ENCODE data around the gene CFAP90.

Gene CFAP90

DNA sequence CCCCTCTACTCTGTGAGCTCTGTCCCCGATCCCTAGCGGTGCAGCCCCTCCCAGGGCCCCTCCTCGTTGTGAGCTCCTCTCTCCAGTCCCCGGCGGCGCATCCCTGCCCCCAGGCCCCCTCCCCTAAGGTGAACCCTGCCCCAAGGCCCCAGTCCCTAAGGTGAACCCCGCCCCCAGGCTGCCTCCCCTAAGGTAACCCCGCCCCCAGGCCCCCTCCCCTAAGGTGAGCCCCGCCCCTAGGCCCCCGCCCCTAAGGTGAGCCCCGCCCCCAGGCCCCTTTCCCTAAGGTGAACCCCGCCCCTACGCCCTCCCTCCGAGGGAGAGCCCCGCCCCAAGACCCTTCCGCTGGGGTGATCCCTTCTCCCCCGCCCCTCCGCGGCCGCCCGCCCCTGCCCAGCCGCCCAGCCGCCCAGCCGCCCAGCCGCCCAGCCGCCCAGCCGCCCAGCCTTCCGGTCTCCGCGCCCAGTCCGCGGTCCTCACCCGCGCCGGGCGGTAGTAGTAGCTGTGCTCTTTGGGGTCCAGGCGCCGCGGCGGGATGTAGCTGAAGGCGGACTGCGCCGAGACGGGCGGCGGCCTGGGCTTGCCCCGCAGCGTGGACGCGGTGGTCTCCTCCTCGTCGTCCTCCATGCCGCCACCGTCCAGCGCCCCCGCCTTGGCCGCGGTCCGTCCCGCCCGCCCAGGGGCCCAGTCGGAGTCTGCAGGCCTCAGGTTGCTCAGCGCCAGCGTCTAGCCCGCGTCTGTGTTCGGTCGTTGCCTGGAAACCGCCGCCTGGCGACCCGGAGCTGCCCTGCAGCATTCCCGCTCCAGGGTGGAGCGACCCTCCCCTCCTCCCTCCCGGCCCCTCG, at the start of gene CFAP90:
TSS of gene CFAP90 (minus strand) at position 739 of the 845 bp plus-strand sequence. CDS start at position 627, 112 bp downstream.
- DNase-seq = peak; percentile 13

GRCh38 chr5:7897014-7897600, 46.2 kb upstream of the CFAP90 start:
- DNase-seq = peak; percentile 25

DNA sequence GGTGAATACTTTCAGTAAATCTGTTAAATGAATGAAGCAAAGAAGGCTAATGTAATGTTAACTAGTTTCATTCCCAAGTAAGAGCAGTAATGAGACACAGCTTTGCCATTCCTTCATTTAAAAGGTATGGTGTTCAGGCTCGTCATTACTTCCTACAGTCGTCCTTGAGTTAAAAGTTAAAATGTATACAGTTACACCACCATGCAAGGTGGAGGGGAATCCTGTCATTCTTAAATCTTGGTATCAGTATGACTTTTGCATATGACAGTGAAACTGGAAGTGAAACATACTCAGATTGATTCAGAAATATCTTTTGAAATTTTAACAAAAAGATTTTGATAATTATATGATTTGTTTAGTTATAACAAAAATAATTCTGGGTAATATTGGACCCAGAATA, 43.9 kb upstream of the CFAP90 start:
- no peak for DNase-seq

- no peak for DNase-seq
Measured at GRCh38 chr5:7894439-7894838, 43.5 kb upstream of the CFAP90 start.

DNA sequence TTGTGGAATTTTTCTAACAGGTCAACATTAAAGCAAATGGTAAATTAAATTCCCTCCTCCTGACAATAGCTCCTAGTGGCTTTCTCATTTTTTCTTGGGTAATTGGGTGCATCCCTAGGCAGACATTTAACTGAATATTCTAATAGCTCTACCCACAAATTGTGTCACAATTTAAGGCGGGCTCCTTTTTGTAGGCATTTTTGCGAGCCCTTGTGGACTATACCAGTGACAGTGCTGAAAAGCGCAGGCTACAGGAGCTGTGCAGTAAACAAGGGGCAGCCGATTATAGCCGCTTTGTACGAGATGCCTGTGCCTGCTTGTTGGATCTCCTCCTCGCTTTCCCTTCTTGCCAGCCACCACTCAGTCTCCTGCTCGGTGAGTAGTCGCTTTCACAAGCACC, 38.0 kb upstream of the CFAP90 start:
- DNase-seq = no peak

DNA sequence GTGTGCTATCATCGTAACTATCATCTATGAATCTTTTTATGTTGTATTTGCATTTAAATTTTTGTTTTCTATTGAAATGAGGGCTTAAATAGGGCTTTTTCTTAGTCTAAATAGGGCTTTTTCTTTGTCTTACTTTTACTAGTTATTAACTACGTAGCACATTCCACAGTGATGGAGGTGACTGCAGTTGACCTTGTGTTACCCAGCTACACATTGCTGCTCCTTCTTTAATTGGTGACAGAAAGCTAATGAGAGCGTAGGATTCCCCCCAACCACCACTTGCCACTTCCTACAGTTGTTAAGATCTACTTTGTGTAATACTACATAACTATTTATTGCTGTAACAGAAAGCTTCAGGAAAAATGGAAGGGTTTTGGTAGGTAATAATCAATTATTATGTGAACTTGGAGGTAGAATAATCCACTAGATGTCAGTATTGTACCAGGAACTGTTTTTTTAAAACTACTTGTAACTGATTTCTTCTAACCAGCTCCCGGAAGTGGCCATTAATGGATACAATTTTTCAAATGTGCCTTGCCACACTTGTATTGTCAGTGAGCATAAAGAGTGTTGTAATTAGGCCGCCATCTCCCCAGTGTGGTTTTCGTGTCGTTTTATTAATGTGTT, 36.0 kb upstream of the CFAP90 start:
- peak; percentile 40 for DNase-seq

DNA sequence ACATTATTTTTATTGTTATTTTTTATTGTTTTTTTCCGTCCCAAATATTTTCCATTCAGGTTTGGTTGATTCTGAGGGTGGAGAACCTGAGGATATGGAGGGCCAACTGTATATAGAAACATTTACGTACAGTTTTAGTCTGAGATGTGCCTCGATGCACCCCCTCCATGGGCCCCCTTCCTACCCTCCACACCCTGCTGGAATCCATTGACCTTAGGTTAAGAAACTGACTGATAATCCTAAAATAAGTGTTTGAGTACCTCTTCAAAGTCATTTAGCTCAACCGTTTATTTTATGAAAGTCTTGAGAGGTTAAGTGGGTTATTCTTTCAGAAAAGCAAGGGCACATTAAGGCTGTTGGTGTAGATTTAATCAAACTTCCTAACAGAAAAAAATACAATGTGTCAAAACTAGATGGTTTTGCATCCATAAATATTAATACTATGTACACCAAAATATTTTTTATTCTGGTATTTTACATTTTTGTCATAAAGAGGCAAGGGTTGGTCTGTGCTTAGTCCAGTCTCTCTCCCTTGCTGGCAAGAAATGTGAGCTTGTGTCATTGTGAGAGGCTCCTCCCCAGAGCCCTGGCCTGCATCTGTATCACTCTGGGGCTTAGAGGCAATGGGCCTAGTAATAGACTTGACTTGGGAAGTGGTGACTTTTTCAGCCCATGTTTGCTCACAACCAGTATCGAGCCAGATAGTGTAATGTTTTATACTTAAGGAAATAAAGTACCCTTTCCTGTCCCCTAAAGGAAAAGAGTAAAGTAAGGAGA, 33.7 kb upstream of the CFAP90 start:
- no peak for DNase-seq

- DNase-seq = no peak
Measured at GRCh38 chr5:7882926-7883325, 32.0 kb upstream of the CFAP90 start.

GRCh38 chr5:7881816-7882215, 30.9 kb upstream of the CFAP90 start:
- no peak for DNase-seq

DNA sequence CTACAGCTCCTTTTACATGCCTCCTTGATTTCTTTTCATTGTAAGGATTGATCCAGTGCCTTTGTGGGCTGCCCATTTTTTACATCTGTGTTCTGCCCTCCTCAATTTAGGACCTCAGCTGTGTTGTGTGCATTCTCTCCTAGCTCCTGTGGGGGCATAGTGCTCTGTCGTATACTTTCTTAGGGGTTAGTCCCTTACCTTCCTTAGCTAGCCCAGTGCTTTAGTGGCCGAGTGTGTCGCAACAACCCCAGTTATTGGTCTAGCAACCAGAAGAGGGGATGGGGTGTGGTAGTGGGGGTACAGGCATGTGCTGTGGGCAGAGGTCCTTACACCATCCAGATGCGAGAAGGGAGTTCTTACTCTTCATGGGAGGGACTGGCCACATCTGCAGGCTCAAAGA, 30.2 kb upstream of the CFAP90 start:
- no peak for DNase-seq

DNA sequence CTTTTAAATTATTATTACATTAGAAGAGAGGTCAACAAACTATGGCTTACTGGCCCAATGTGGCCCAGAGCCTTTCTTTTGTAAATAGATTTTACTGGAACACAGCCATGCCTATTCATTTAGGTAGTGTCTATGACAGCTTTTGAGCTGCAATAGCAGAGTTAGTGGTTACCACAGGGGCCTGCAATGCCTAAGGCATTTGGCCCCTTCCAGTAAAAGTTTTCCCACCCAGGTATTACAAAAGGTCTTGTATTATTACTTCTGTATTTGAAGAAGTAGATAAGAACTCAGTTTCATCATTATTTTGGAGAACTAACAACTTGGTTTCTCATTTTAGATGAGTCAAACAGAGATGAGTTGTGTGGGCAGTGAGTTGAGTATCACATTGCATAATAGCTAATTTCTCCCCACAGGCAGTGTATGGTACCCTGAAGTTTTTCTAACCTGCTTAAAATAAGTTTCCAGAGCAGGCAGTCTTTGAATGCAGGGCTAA, 27.5 kb upstream of the CFAP90 start:
- DNase-seq = peak; percentile 38

DNA sequence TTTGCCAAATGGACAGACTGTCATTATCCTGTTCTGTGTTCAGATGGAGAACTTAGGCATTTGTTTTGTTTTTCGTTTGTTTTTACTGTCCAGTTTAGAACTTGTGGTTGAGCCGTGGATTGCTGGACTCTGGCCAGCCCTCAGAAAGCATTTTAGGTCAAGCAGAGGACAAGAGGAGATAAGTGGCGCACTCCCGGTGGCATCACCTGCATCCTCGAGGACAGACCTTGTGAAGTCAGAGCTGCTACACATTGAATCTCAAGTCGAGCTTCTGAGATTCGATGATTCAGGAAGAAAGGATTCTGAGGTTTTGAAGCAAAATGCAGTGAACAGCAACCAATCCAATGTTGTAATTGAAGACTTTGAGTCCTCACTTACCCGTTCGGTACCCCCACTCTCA, 26.9 kb upstream of the CFAP90 start:
- DNase-seq = no peak

- DNase-seq = peak; percentile 47
Measured at GRCh38 chr5:7876867-7877266, 25.9 kb upstream of the CFAP90 start.

GRCh38 chr5:7875151-7875550, 24.2 kb upstream of the CFAP90 start:
- DNase-seq = no peak

DNA sequence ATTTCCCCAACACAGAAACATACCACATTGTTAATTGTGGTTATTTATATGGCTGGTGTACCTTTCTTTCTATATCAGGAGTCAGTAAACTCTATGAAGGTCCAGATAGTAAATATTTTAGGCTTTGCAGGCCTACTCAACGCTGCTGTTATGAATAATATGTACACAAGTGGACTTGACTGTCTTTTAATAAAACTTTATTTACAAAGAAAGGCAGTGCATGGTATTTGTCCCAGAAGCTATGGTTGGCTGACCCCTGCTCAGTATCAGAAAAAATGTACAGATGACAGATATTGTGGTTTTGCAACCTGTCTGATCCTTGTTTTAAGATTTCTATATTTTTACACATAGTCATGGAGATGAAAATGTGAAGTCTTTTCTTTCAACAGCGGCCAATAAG, 23.7 kb upstream of the CFAP90 start:
- DNase-seq = no peak

DNA sequence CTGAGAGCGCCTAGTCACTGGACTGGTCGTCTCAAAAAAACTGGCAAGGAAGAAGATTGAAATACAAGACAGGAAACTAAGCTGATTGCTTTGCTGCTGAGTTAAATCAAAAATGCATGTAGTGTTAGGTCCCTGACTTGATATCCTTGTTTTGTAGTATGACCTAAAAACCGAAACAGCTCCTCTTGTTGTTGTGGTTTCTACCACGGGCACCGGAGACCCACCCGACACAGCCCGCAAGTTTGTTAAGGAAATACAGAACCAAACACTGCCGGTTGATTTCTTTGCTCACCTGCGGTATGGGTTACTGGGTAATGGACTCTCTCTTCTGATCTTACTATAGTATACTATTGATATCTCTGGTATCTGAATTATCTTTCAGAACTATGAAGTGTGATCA, 22.3 kb upstream of the CFAP90 start:
- no peak for DNase-seq

DNA sequence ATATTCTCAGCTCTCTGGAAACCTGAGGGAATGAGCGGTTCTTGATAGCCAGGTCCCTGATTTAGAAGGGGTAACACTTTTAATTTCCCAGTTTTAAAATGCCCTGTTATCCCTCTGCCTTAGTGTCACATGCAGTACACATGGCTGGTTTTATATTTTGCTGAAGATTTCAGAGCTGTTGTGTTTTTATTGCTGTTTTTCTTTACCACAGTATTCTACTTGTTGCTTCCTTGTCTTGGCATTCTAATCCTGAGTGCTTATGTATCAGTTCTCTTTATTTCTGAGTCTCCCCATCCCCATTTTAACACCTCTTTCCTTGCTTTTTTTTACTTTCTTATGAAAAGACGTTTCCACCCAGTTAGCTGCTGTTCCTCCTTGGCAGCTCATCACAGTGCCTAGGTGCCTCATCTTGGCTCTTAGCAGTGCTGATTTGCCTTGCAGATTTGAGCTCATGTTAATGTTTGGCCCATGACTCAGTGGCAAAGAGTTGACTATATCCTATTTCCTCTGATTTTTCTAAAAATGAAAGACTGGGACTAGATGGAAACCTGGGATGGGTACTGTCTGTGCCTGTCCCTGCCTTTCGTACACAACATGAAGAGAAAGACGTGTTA, 21.7 kb upstream of the CFAP90 start:
- no peak for DNase-seq

DNA sequence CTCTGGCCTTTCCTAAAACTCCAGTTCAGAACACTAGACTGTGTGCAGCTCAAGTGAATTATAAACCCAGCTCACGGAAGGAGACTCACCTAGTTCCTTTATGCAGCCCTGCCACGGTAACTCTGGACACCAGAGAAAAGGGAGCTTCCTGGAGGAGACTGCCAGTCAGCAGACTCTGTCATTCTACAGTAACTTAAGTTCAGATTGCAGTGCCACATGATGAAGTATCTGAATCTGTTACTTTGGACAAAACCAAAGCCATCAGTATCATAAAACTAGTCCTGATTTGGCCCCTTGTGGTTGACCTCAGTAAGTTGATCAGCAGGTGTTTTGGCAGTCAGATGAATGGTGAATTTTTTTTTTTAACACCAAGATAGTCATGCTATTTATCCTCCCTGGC, 20.7 kb upstream of the CFAP90 start:
- DNase-seq = no peak

DNA sequence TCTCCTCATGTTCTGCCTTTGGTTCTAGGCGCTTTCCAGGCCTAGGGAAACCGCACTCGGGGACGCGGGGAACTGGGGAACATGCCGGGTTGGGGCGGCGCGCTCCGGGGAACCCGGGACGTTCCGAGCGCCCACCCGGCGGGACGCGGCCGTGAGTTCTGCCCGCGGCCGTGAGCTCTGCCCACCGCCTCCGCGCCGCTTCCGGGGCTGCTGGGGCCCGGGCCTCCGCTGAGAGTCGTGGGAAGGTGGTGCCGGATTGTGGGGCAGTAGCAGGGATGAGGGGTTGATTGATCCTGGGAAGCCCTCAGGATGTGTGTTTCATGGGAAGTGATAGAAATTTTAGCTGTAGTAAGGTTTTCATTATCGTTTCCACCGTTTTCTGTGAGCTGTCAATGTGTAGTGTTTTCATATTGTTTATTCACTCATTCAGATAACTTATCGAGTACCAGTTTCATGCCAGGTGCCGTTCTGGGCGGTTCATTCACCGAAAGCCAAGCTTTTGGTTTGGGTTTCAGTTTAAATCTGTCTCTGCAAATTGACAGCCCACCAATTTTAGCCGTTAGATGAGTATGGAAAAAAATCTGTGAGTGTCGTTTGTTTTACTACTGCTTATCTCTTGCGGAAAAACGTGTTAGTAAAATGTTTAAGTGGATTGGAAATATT, 18.7 kb upstream of the CFAP90 start:
- DNase-seq = no peak

DNA sequence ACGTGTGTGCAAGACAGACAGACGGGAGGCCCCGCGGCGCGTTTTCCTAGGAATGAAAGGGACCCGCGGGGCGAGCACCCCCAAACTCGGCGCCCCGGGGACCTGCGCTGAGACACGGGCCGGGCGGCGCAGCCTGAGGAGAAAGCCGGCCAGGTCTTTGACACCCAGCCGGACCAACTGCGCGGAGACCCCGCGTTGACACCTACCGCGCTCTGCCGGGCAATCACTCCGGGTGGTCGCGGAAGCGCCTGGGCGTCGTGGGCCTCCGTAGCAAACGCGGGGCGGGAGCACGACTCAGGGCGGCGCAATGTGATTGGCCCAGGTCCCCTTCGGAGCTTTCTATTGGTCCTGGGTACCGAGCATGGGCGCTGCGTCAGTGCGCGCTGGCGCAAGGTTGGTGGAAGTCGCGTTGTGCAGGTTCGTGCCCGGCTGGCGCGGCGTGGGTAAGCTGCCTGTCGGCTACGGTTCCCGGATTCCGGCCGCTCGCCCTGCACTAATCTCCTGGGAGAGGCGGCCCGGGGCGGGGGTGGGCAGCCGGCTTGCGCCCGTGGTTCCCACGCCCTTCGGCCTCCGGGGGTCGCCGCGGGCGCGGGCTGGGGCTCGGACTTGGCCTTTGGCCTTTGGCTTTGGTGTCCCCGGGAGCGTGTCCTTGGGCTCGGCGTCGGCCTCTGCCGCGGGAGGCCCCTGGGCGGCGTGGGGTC, 18.0 kb upstream of the CFAP90 start, which contains the start of the genes FASTKD3 and MTRR:
TSS of gene FASTKD3 (minus strand) at position 259 of the 701 bp plus-strand sequence. CDS start 948 bp downstream, outside the sequence.
TSS of gene MTRR (plus strand) at position 376 of the 701 bp plus-strand sequence. CDS start 1,647 bp downstream, outside the sequence.
- DNase-seq = peak; percentile 92

DNA sequence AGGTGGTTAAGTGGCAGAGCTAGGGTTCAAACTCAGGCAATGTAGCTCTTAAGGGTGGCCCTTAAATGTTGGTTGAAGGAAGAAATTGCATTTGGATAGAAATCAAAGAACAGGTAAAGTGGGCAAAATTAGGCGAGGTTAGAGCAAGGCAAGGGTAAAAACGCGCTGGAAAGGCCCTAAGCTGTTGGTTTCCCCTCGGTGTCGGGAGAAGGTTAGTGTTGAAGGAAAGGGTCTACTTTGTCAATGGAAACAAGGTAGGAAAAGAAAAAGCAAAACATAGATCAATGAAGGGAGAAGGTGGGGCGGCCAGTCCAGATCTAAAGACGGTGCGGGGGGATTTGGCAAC, 17.5 kb upstream of the CFAP90 start:
- no peak for DNase-seq

Measured in kidney glomerular epithelial cell (primary cell).